Measurements from ENCODE around the gene RARA. TPM values are rescaled to one million over a fixed set of nuclear protein-coding genes. Genes with fewer than 3 reads are reported as not detected.

Gene RARA
- total RNA-seq, 6 experiments from 2014 or later = 27.1 to 32.2 (median 28.8) TPM

DNA sequence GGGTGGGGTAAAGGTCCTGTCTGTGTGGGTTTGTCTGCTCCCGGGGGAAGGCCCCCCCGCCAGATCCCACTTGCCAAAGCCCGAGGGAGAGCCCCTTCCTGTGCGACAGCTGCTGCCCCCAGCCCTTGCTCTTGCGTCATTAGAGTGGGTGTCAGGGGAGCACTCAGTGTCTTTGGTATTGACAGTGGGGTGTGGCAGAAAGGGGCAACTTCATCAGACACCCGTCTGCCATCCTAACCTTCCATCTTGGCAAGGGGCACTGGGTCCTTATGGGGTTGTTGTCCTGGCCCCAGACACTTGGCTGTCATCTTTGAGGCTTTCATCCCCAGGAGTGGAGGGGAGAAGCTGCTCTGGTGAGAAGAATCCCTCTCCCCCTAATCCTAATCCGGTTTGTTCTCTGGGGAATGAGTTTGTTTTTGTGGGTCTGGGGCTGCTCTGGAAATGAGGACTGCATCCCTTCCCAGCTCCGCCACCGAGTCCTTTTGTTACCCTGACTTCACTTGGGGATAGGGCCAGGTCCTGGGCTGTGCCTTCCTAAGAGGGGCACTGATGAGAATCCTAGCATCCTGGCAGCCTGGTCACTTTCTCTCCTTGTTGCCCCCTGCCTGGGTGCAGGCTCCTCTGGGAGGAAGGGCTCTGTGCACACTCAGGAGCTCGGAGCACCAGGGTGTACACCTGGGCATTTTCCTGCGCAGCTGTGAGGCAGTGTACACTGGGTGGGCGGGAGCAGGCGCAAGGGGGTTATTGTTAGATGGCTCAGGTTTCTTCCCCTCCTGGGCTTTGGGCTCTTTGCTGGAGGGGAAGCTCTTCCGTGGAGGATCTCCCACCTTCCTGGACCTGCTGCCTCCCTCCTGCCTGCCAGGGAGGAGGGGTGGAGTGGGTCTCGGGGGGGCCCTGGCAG, 34.5 kb downstream of the RARA start:
- peaks cover 64% of the 10 kb centered on the region for H3K4me1 Mint-ChIP-seq (ENCODE audit: low read depth)

GRCh38 chr17:40344421-40345160, 35.6 kb downstream of the RARA start:
- TF ChIP-seq, protein P1, sequence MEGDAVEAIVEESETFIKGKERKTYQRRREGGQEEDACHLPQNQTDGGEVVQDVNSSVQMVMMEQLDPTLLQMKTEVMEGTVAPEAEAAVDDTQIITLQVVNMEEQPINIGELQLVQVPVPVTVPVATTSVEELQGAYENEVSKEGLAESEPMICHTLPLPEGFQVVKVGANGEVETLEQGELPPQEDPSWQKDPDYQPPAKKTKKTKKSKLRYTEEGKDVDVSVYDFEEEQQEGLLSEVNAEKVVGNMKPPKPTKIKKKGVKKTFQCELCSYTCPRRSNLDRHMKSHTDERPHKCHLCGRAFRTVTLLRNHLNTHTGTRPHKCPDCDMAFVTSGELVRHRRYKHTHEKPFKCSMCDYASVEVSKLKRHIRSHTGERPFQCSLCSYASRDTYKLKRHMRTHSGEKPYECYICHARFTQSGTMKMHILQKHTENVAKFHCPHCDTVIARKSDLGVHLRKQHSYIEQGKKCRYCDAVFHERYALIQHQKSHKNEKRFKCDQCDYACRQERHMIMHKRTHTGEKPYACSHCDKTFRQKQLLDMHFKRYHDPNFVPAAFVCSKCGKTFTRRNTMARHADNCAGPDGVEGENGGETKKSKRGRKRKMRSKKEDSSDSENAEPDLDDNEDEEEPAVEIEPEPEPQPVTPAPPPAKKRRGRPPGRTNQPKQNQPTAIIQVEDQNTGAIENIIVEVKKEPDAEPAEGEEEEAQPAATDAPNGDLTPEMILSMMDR (IDR thresholded peaks at IDR 0.05) = no peak
- no peak for DNase-seq
- peaks cover 5% of the 10 kb centered on the region for H3K27me3 Mint-ChIP-seq (ENCODE audit: insufficient read depth)

More for the DNA sequence above, 34.5 kb downstream of the RARA start:
- H3K27me3 Mint-ChIP-seq (ENCODE audit: insufficient read depth) = peaks cover 6% of the 10 kb centered on the region
- H3K36me3 Mint-ChIP-seq (ENCODE audit: low read depth) = 0 out of 2 replicates have a peak, but pooled peaks cover 5% of the 10 kb centered on the region
- peak overlapping the region; percentile 86 for H3K27ac Mint-ChIP-seq
- H3K9me3 Mint-ChIP-seq = no peaks in the 10 kb centered on the region
- H3K4me3 Mint-ChIP-seq = peak overlapping the region; percentile 93
- no peak for DNase-seq
- TF ChIP-seq, protein P1 (IDR thresholded peaks at IDR 0.05) = no peak

DNA sequence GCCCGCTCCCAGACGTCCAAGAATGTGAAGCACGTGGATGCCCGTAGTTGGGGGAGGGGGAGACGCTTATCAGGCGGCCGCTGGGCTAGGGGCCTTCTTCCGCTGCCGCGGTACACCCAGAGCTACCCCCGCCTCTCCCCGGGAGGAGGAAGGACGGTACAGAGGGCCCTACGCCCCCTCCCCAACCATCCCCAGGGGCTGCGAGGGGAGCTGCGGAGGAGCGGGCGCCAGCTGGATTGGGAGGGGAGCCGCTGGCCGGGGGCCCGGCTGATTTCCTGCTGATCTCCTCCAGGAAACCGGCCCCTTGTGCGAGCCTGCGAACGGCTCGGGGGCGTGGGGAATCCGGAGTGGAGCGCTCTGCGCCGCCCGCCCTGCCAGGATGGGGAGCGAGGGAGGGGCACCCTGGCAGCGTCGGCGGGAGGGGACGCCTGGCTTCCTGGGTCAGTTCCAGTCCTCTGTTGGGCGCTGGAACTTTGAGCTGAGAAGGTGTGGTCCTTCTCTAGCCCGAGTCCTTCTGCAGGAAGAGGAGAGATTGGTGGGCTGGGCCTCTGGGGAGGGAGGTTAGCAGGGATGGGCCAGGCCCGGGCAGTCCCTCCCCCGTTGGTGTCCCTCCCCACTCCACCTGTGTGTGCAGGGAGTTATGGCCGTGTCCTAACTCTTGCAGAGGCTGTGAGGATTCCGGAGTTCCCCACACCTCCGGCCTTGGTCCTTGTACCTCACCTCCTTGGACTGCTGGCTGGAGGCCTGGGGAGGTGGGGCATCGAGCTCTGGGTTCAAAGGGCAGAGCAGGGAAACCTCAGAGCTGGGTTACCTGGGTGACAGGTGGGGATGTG, 36.4 kb downstream of the RARA start:
- Mint-ChIP-seq H3K4me3 (peak overlapping the region; percentile 93), H3K4me1 (ENCODE audit: low read depth) (peaks cover 67% of the 10 kb centered on the region), H3K27ac (peak overlapping the region; percentile 86), H3K36me3 (ENCODE audit: low read depth) (peaks cover 20% of the 10 kb centered on the region), H3K27me3 (ENCODE audit: insufficient read depth) (peaks cover 5% of the 10 kb centered on the region), H3K9me3 (no peaks in the 10 kb centered on the region)
- TF ChIP-seq, protein P1 (IDR thresholded peaks at IDR 0.05) = no peak
- DNase-seq = peak; percentile 40

More at GRCh38 chr17:40344421-40345160, 35.6 kb downstream of the RARA start:
- peak overlapping the region; percentile 86 for H3K27ac Mint-ChIP-seq
- H3K36me3 Mint-ChIP-seq (ENCODE audit: low read depth) = peaks cover 13% of the 10 kb centered on the region; the same call in 1 of the 2 replicates
- no peaks in the 10 kb centered on the region for H3K9me3 Mint-ChIP-seq
- peaks cover 65% of the 10 kb centered on the region for H3K4me1 Mint-ChIP-seq (ENCODE audit: low read depth)
- peak overlapping the region; percentile 93 for H3K4me3 Mint-ChIP-seq

DNA sequence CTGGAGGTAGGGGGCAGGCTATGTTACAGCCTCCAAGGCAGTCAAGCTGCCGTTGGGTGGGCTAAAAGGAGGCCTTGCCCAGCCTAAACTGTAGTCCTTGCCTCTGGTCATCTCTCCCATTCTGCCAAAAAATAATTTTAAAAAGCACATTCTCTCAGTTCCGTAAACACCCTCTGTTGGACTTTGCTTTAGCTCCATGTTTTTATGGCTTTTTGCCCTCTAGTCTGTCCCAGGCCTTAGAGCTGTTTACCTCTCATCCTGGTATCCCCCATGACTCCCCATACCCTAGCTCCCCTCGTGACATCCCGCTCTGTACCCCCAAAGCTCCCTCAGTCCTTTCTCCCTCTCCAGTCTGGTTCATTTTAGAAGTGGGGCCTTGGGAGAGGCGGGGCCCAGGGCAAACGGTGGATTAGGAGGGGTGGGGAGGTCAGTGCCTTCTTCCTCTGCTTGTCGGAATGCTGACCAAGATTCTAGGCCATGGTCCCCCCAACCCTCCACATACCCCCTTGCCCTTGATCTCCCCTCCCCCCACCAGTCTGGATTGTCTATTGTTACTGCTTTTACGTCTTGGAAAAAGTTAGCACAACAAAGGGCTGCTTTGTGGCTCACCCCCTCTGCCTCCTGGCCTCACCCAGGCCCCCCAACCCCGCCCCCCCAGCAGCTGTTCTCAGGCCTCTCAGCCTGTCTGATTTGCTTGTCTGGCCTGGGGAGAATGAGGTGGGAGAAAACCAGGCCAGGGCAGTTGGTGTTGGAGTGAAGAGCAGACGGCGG, 37.2 kb downstream of the RARA start:
- DNase-seq = no peak
- peaks cover 59% of the 10 kb centered on the region for H3K4me1 Mint-ChIP-seq (ENCODE audit: low read depth)
- peak overlapping the region; percentile 93 for H3K4me3 Mint-ChIP-seq
- TF ChIP-seq, protein P1 (IDR thresholded peaks at IDR 0.05) = no peak
- no peaks in the 10 kb centered on the region for H3K9me3 Mint-ChIP-seq
- peaks cover 20% of the 10 kb centered on the region for H3K36me3 Mint-ChIP-seq (ENCODE audit: low read depth)
- peaks cover 5% of the 10 kb centered on the region for H3K27me3 Mint-ChIP-seq (ENCODE audit: insufficient read depth)
- peak overlapping the region; percentile 86 for H3K27ac Mint-ChIP-seq
